Ascending aorta (tissue), 2 donors: Measurements from ENCODE around the gene NPW. TPM values are rescaled to one million over a fixed set of nuclear protein-coding genes. Genes with fewer than 3 reads are reported as not detected.

ENCODE experiments used
- DNase-seq, 2 donors: peaks; one replicate each; pipeline ENCODE4 v3.0.0-alpha.2; 2019; ENCODE audit warnings: low spot score in 2 of 2
- H3K27ac ChIP-seq, 2 donors: fragments of 200-600 bp; sonication (generic); one replicate each; pipeline ENCODE4 v1.5.1; 2016 to 2017; ENCODE audit warnings: mild to moderate bottlenecking in 1 of 2
- H3K27me3 ChIP-seq: fragments of 200-600 bp; sonication (generic); one replicate; pipeline ENCODE4 v1.5.1; 2017
- H3K36me3 ChIP-seq, 2 donors: fragments of 200-600 bp; sonication (generic); one replicate each; pipeline ENCODE4 v1.5.1; 2016
- H3K4me1 ChIP-seq, 2 donors: fragments of 200-600 bp; sonication (generic); one replicate each; pipeline ENCODE4 v1.5.1; 2016 to 2017; ENCODE audit warnings: mild to moderate bottlenecking in 1 of 2
- H3K4me3 ChIP-seq, 2 donors: fragments of 200-600 bp; sonication (generic); one replicate each; pipeline ENCODE4 v1.5.1; 2016 to 2017; ENCODE audit warnings: mild to moderate bottlenecking in 1 of 2
- H3K9me3 ChIP-seq, 2 donors: fragments of 200-600 bp; sonication (generic); one replicate each; pipeline ENCODE4 v1.5.1; 2016
- CTCF ChIP-seq, 3 experiments: fragments of 200-600 bp in 2 of 3; fragments of 450-650 bp in 1 of 3; sonication (generic) in 2 of 3; IDR thresholded peaks; one replicate each; pipeline ENCODE4 v1.5.1; 2016 to 2019; ENCODE audit warnings: antibody characterized with exemption in 3 of 3, mild to moderate bottlenecking in 1 of 3, moderate library complexity in 1 of 3
- intact Hi-C: fragments of 100-400 bp; cut with DNase I; formaldehyde crosslinking; loops from one replicate; pipeline ENCODE4 v1.15.1; 2023
- total RNA-seq: library from RNA; depleted of rRNA; stranded (reverse); fragments of >200 nt; gene quantifications from one replicate; pipeline ENCODE4 v1.1.0, GENCODE V29; 2016

Gene NPW
- total RNA-seq: not detected

- H3K27ac ChIP-seq: no peak within 1 kb of the TSS
- intact Hi-C loops: no loop called here
- H3K4me3 ChIP-seq: peak within 1 kb of the TSS in 1 of 2 donors; percentile 11
These were observed at the start of gene NPW for GRCh38 chr16:2019518-2019920. Gene NPW (plus strand): TSS chr16:2019785.

GRCh38 chr16:1971796-1972489 is 47.6 kb upstream of the NPW start, which contains the start of gene TBL3:
Gene TBL3 (plus strand): TSS chr16:1972053. CDS start chr16:1972165, 112 bp downstream.
- intact Hi-C loops: loop anchor here (5.0 kb wide), 1 partner anchor 250 kb away; the partner anchor contains the start of gene E4F1
- DNase-seq: peak; percentile 70 to 97
- Histone ChIP-seq H3K36me3 (peaks cover 26 to 28% of the 10 kb centered on the region in 2 donors), H3K9me3 (no peaks in the 10 kb centered on the region), H3K4me1 (peaks cover 14 to 16% of the 10 kb centered on the region in 2 donors), H3K27ac (peak within 1 kb of the TSS; percentile 90 to 93), H3K4me3 (peak within 1 kb of the TSS; percentile 90 to 95), H3K27me3 (no peaks in the 10 kb centered on the region)
- no peak for TF ChIP-seq CTCF (IDR thresholded peaks at IDR 0.05)

More at GRCh38 chr16:2019518-2019920, at the start of gene NPW:
- no peaks in the 10 kb centered on the region for H3K36me3 ChIP-seq
- no peak for TF ChIP-seq CTCF (IDR thresholded peaks at IDR 0.05)
- no peaks in the 10 kb centered on the region for H3K9me3 ChIP-seq
- no peak for DNase-seq
- H3K4me1 ChIP-seq: peaks cover 3 to 12% of the 10 kb centered on the region in 2 donors
- no peaks in the 10 kb centered on the region for H3K27me3 ChIP-seq

- H3K27me3 ChIP-seq: no peaks in the 10 kb centered on the region
- H3K4me1 ChIP-seq: peaks cover 14 to 16% of the 10 kb centered on the region in 2 donors
- H3K9me3 ChIP-seq: no peaks in the 10 kb centered on the region
- no peak overlapping the region for H3K27ac ChIP-seq
- H3K4me3 ChIP-seq: peak overlapping the region; percentile 90 to 95
- intact Hi-C loops: loop anchor here (5.0 kb wide), 1 partner anchor 250 kb away; the partner anchor contains the start of gene E4F1
- TF ChIP-seq CTCF (IDR thresholded peaks at IDR 0.05): no peak
- DNase-seq: no peak
- peaks cover 32 to 34% of the 10 kb centered on the region in 2 donors for H3K36me3 ChIP-seq
These were observed 47.1 kb upstream of the NPW start for GRCh38 chr16:1972490-1972877.

- intact Hi-C loops: loop anchor here (5.0 kb wide), 1 partner anchor 249 kb away; the partner anchor contains the start of gene E4F1
- Histone ChIP-seq H3K4me1 (peaks cover 14 to 16% of the 10 kb centered on the region in 2 donors), H3K4me3 (no peak overlapping the region), H3K36me3 (peaks cover 43 to 45% of the 10 kb centered on the region in 2 donors), H3K27ac (no peak overlapping the region), H3K27me3 (no peaks in the 10 kb centered on the region), H3K9me3 (no peaks in the 10 kb centered on the region)
- TF ChIP-seq CTCF (IDR thresholded peaks at IDR 0.05): no peak
- no peak for DNase-seq
These were observed 46.0 kb upstream of the NPW start for GRCh38 chr16:1973461-1974156.

- H3K36me3 ChIP-seq: peaks cover 43 to 49% of the 10 kb centered on the region in 2 donors
- no peak overlapping the region for H3K4me3 ChIP-seq
- H3K27me3 ChIP-seq: no peaks in the 10 kb centered on the region
- H3K27ac ChIP-seq: no peak overlapping the region
- DNase-seq: no peak
- intact Hi-C loops: loop anchor here (5.0 kb wide), 1 partner anchor 248 kb away; the partner anchor contains the start of gene E4F1
- H3K9me3 ChIP-seq: no peaks in the 10 kb centered on the region
- no peak for TF ChIP-seq CTCF (IDR thresholded peaks at IDR 0.05)
- peaks cover 14 to 16% of the 10 kb centered on the region in 2 donors for H3K4me1 ChIP-seq
These were observed 45.2 kb upstream of the NPW start for GRCh38 chr16:1974157-1975070.
